Myocyte (in vitro differentiated cells): ENCODE measurements around the gene ADCY1. TPM values are rescaled to one million over a fixed set of nuclear protein-coding genes. Genes with fewer than 3 reads are reported as not detected.
A peak's percentile ranks its signal among the peaks of the same experiment; 100 is the strongest.

Source experiments
- DNase-seq: peaks from one replicate; pipeline ENCODE4 v3.0.0-alpha.2; 2012; ENCODE audit warnings: low read depth
- total RNA-seq: library from RNA; depleted of rRNA; stranded (reverse); fragments of >200 nt; gene quantifications from 2 replicates; pipeline ENCODE4 v1.2.3, GENCODE V29; 2014

The ADCY1 gene
- total RNA-seq, 1 donor from 2014 or later = 0.40 TPM

DNA sequence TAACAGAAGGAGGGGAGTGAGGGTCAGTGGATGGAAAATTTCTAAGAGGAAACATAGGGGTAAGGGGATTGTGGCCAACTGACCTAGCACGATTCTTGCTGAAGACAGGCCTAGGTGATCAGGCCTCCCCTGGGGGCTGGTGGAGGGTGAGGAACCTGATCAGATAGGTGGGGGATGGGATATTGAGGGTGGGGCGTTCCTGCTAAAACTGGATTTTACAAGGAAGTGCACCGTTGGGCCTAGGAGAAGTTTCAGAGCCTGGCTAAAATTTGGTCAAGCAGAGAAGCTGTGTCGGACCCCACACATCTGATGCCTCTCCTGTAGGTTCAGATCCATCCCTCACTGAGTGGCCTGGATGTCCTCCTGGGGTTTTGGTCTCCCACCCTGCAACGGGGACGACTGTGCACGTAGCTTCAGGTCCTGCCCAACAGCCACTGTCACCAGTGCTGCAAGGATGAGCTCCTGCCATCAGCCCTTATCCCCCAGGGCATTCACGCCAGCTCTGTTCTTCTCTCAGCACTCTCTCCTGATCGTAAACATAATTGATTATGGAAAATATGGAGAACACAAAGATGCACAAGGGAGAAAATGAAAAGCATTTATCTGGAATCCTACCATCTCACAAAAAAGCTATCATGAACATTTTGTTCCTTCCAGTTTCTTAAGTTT is 89.9 kb downstream of the ADCY1 start:
- DNase-seq = no peak

DNA sequence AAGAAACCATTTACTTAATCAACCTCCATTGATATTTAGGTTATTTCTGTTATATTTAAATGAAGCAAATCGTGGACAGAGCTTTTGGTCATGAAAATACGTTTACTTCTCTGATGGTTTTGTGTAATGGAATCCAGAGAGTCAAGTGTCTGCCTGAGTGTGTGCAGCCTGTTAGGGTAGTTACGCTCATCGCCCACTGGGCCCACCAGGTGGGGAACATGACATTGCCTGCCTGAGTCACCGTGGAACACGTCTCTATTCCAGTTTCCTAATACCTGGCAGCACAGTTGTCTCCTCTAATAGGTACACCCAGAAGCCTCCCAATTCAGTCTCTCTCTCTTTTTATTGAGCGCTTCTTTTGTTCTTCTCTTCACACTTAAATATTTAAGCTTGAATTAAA is 91.0 kb downstream of the ADCY1 start:
- DNase-seq = no peak

DNA sequence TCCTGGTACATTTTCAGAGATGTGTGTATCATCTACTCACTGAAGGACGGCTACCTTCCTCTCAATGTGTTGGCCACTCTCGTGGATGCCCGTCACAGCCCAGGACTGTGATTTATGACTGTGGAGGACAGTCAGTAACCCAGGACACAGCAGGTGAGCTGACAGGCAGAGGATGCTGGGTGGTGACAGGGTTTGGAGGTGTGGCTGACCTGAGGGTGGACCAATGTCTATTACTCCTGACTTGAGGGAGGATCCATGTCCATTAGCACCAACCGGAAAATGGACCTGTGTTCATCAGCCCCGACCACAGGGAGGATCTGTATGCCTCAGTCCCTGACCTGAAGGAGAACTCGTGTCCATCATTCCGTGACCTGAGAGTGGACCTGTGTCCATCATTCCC is 96.1 kb downstream of the ADCY1 start:
- DNase-seq = no peak

DNA sequence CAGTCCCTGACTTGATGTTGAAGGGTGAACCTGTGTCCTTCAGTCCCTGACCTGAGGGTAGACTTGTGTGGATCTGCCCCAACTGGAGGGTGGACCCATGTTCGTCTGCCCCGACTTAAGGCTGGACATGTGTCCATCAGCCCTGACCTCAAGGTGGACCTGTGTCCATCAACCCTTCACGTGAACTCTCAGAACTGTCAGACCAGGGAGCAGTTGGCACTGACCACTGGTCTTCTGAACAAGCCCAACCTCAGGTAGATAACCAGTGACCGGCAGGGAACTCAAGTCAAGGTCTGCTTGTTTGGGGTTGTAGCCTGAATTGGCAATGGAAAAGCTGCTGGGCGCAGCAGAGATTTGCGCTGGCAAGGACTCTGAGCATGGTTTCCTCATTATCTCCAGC is 96.5 kb downstream of the ADCY1 start:
- no peak for DNase-seq

DNA sequence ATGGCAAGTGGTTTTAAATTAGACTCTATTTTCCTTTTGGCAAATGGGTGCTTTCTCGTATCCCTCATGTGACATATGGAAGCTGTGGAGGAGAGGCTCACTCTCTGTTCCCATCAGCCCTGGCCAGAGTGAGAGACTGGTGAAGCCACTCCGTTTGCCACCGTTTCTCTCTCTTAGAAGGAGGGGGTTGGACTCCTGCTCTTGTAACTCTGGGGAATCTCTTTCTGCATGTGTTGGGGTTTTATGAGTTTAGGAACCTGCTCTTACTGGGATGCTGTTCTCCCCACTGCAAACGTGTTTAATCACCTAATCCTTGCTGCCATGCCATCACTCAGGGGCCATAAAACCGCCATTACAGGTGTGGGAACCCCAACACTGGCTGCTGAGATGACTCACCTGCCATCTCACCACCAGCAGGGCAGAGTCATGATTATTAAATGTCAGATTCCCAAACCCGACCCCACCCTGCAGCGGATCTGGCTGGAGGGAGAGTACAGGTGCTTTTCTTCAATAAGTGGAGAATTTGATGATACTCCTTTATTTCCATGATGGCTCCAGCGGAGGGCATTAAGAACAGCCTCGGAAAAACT is 103.2 kb downstream of the ADCY1 start:
- no peak for DNase-seq

DNA sequence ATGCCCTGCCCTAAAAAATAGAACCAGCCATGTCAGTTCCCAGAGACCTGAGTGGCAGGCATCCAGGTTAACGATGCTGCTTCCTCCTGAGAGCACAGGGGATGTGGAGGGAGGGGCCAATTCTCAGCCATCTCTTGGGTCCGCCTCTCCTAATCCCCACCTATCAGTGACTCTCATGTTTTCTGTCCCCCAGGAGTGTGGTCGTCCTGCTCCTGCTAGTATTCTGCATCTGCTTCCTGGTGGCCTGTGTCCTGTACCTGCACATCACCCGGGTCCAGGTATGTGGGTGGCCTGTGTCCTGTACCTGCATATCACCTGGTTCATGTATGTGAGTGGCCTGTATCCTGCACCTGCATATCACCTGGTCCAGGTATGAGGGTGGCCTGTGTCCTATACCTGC is 105.3 kb downstream of the ADCY1 start:
- no peak for DNase-seq

DNA sequence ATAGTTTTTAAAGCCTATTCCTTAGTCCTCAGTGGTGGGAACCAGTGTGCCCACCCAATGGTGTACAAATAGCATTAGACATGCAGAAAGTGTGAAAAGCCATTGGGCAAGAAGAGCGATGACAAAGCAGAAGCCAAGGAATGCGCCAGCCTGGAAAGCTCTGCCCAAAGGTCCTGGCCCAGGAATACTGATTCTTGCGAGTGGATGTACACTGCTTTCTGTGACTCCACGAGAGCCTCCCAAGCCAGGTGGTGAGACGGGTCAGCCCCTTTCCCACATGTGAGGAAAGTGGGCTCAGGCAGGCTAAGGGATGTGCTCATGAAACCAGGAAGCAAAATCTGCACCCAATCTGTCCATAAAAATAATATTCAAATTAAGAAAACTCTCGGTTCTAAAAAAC is 106.6 kb downstream of the ADCY1 start:
- no peak for DNase-seq

DNA sequence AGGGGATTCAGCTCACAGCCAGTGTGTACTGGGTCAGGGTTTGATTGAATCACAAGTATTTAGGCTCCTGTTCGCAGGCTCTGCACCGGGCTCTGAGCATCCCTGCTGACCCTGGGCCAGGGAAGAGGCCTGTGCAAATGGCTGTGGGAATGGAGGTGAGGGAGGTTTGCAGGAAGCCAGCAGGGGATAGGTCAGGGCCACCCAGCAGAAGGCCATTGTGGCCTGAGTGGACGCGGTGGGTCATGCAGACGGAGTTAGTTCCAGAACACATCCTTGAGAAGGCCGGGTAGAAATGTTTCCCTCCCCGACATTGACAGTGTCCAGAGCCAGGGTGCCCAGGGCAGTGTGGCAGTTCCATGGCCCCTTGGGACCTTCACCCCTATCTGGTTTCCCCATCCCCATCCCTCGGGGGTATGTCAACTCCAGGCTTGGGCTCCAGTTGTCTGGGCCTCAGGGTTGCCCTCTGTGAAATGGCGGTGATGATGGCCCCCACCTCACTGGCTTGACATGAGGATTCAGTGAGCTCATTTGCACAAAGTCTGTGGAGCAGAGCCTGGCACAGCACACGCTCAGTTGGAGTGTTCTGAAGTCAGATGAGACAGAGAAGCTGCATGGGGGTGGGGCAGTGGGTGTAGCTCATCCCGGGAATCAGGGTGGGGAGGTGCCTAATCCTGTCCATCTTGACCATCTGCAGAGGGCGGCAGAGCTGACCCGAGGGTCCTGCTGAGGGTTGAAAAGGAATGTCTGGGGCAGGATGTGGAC is 107.6 kb downstream of the ADCY1 start:
- no peak for DNase-seq

DNA sequence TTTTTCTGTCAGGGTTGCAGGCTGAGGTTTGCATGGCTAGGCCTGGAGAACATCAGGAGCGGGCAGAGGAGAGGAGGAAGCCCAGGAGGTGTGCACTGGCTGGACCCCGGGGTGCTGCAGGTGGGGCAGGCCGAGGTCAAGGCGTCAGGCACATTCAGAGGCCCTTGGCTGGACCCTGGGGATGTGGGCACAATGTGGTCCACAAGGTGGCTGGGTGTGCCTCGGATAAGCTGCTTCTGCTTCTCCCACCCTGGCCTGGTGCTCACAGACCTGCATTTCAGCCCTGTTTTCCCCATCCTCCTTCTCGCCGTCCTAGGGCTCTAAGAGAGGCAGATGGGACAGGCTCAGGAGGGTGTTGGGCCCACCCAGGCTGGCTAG is 108.2 kb downstream of the ADCY1 start:
- DNase-seq = no peak

DNA sequence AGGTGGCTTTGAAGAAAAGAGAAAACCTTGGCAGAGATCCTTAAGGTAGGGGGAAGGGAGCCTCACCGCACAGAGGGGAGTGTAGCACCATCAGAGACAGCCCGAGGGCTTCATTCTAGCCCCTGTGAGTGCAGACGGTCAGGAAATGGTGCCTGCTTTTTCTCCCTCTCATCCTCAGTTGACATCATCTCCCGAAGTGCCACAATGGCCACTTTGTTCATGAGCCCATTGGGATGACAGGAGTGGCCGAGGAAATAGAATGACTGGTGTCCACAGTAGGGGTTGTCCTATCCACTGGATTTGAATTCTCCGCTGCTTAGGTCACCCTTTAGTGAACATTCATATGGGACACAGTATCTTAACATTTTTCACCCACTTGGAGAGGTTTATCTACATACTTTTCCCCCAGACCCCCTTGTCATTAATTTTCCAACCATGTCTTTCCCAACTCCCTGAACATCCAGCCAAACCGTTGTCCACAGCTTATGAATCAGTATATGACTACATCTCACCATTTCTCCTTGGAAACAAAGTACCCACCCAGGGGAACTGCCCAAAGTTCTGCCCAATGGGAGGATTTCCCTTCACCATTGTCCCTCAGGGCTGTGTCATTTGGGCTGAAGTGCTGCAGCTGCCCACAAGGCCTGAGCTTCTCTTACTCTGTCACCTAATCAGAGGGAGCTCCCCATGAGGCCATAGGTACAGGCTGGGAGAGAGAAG is 108.8 kb downstream of the ADCY1 start:
- DNase-seq = no peak

DNA sequence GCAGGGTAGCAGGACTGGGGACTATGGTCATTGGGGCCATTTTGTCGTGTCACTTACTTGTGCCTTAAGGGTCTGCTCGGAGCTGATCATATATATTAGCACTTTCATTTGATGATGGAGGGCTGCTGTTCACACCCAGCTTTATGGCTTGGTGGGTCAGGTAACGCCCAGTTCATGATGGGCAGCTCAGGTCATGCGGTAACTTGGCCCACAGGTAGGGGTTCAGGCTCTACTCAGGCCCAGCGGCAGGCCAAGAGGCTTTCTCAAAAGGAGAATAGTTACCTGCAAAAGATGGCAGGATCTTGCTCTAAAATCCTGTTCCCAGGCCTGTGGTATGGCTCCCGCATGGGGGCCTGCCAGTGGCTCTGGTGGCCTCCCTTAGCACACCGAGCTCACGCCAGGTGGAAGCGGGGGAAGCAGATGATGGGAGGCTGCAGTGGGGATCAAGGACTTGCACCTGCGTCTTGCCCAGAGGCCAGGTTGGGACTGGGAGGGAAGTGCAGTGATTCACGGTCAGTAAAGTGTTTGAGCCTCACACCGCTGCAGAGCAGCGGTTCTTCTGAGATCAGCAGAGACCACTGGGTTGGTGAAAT is 109.5 kb downstream of the ADCY1 start:
- DNase-seq = no peak

DNA sequence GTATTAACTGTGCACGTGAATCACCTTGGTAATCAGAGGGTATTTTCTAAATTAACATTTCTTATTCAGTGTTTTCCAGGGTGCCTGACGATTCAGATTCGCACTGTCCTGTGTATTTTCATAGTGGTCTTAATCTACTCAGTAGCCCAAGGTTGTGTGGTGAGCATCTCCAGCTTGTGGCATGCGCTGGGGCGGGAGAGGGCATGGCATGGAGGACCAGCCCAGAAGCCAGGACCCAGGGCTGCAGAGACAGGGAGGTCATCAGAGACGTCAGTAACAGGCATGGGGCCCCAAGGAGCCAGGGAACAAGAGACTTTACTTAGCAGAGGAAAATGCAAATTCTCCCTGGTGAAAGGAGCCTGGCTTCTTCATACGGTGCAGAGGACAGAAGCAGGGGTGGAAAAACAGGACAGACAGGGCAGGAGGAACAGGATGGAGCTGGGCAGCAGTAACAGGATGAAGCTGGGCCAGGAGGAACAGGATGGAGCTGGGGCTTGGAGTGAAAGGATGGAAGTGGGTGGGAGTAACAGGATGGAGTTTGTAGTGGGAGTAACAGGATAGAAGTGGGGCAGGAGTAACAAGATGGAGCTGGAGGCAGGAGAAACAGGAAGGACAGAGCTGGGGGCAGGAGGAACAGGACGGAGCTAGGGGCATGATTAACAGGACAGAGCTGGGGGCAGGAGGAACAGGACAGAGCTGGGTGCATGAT is 110.9 kb downstream of the ADCY1 start:
- DNase-seq = no peak

DNA sequence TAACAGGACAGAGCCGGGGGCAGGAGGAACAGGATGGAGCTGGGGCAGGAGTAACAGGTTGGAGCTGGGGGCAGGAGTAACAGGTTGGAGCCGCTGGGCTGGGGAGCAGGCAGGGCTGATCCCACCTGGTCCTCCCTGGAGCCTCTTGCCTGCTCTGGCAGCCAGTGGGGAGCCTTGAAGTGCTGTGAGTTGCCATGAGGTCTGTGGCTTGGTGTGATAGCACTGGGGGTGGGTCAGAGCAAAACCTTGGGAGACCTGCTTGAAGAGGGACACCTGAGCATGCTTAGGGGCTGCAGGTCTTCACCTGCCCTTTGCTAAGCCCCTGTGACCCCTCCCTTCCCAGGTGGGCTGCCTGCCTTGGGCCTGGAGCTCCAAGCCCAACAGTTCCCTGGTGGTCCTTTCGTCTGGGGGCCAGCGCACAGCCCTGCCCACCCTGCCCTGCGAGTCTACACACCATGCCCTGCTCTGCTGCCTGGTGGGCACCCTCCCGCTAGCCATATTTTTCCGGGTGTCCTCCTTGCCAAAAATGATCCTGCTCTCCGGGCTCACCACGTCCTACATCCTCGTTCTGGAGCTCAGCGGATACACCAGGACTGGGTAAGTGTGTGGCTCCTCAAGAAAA is 111.6 kb downstream of the ADCY1 start:
- DNase-seq = no peak

DNA sequence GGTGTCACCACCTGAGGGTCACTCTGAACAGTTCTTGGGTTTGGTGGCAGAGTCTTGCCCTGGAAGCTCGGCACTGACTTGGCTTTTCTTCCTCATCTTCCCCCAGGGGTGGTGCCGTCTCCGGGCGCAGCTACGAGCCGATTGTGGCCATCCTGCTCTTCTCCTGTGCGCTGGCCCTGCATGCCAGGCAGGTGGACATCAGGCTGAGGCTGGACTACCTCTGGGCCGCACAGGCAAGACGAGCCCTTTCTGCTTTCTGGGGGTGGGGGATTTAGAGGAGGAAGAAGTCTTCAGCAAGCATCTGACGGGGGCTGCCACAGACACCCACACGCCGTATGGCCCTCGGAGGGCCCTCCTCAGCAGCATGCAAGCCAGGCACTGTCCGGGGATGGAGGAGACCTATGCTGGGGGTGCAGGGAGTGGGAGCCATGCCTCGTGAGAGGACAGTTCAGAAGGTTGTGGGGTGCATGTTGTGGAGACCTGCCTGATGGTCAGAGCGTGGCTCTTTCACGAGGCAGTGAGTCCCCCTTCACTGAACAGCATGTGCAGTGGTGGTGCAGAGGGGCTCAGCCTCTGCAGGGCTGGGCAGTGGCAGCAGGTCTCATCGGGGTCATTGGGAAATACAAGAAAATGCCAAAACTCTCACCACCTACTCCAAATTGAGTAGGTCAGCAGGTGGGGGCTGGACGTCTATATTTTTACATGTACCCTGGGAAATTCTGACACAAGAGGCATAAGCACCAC is 112.4 kb downstream of the ADCY1 start:
- no peak for DNase-seq

DNA sequence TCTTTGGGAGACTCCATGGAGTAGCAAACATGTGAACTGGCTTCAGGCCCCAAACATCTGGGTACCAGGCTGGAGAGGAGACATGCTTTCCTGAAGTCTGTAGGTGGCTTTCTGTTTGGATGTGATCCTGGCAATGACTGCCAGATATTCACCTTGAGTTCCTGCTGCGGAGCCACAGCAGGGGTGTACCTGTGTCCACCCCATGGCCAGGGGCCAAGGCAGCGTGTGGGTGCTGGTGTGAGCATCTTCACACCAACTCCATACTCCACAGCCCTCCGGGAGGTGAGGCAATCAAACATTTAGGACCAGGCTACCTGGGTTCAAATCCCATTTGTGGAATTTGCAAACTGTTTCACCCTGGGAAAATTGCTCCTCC is 113.0 kb downstream of the ADCY1 start:
- DNase-seq = no peak

DNA sequence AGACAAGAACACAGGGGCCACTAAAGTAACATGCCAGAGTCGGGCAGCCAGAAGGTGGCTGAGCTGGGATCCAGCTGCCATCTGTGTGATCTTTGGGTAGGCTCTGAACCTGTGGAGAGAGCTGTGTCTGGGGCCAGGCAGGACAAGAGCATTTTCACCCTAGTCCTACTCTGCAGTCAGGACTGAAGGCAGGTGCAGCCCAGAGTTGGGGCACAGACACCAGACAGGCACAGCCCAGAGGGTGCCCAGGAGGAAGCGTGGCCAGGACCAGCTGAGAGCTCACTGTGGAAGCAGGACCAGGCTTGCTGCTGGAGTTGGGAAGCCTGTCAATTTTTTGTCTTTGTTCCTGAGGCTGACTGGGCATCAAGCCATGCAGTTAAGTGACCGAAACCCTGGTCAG is 113.6 kb downstream of the ADCY1 start:
- no peak for DNase-seq

DNA sequence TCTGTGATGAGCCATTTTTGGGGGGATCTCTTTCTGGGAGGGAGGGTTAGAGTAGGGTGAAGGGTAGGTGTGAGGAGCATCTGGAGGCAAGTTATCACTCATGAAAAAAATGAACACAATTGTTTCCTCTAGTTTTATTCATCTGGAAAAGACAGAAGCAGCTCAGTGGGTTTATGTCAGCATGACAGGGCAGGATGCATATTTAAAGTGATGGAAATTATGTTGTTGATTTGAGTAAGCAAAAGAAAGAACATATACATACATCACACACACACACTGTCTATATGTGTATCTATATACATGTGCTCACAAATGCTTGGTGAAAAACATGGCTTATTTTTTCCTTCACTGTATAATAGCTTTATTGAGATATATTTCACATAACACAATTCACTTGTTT is 114.2 kb downstream of the ADCY1 start:
- no peak for DNase-seq

DNA sequence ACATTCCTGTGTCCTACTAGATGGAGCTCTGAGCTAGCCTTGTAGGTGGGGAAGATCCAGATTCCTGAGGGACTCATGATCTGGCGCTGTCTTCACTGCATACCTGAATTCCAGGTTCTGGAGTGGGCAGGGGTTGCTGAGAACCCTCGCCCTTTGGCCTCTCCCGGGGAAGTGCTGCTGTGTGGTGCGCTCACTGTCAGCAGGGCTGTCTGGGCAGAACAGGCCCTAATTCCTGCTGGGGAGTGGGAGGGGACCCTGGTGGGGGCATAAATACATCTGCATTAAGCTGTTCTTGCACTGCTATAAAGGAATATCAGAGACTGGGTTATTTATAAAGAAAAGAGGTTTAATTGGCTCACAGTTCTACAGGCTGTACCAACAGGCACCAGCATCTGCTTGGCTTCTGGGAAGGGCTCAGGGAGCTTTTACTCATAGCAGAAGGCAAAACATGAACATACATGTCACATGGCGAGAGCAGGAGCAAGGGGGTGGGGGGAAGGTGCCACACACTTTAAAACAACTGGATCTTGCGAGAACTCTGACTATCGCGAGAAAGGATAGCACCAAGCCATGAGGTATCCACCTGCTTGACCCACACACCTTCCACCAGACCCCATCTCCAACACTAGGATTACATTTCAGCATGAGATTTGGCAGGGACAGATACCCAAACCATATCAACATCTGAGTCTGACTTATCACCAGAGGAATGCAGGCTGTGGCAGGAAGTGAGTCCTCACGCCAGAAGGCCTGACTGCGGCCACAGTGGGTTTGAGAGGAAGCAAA is 115.0 kb downstream of the ADCY1 start:
- peak; percentile 91 for DNase-seq
